Vagina (tissue), 2 donors: ENCODE results near the gene ART3. TPM values are rescaled to one million over a fixed set of nuclear protein-coding genes. Genes with fewer than 3 reads are reported as not detected.

Experiments
- DNase-seq, 2 donors: peaks; one replicate each; pipeline ENCODE4 v3.0.0-alpha.2; 2017; ENCODE audit errors: extremely low spot score in 2 of 2
- H3K27ac ChIP-seq: fragments of 200-600 bp; sonication (generic); one replicate; pipeline ENCODE4 v1.5.1; 2019
- H3K27me3 ChIP-seq: fragments of 200-600 bp; sonication (generic); one replicate; pipeline ENCODE4 v1.5.1; 2019
- H3K36me3 ChIP-seq, 2 donors: fragments of 200-600 bp; sonication (generic); one replicate each; pipeline ENCODE4 v1.5.1; 2017 to 2019
- H3K4me1 ChIP-seq: fragments of 200-600 bp; sonication (generic); one replicate; pipeline ENCODE4 v1.5.1; 2019
- H3K4me3 ChIP-seq, 2 donors: fragments of 200-600 bp; sonication (generic); 1 replicate in 1 of 2; 2 replicates in 1 of 2; pipeline ENCODE4 v1.5.1; 2016 to 2019
- H3K9me3 ChIP-seq: fragments of 200-600 bp; sonication (generic); one replicate; pipeline ENCODE4 v1.5.1; 2019
- CTCF ChIP-seq, 3 experiments: fragments of 450-650 bp in 2 of 3; fragments of 200-600 bp in 1 of 3; sonication (generic) in 1 of 3; IDR thresholded peaks; one replicate each; pipeline ENCODE4 v1.5.1; 2017 to 2019; ENCODE audit warnings: antibody characterized with exemption in 3 of 3, mild to moderate bottlenecking in 2 of 3, moderate library complexity in 2 of 3
- POLR2A ChIP-seq, 2 donors: fragments of 450-650 bp; IDR thresholded peaks; one replicate each; pipeline ENCODE4 v1.6.1; 2017; ENCODE audit warnings: antibody characterized with exemption in 2 of 2, mild to moderate bottlenecking in 2 of 2, moderate library complexity in 2 of 2
- POLR2AphosphoS5 ChIP-seq, 2 donors: sonication (generic); formaldehyde crosslinking; IDR thresholded peaks; one replicate each; pipeline ENCODE4 v1.9.0; 2017; ENCODE audit warnings: antibody characterized with exemption in 2 of 2, mild to moderate bottlenecking in 2 of 2, low read depth in 1 of 2; ENCODE audit not compliant: insufficient read depth in 1 of 2
- intact Hi-C: fragments of 100-400 bp; cut with DNase I; formaldehyde crosslinking; loops from one replicate; pipeline ENCODE4 v1.15.1; 2023
- total RNA-seq: library from RNA; depleted of rRNA; stranded (reverse); fragments of >200 nt; gene quantifications from one replicate; pipeline ENCODE4 v1.2.3, GENCODE V29; 2016

The ART3 gene
- total RNA-seq, 1 donor from 2014 or later: 0.74 TPM

GRCh38 chr4:76096076-76096475, 21.6 kb downstream of the ART3 start:
- Histone ChIP-seq H3K9me3 (no peaks in the 10 kb centered on the region), H3K27ac (no peak overlapping the region), H3K27me3 (no peaks in the 10 kb centered on the region), H3K4me3 (no peak overlapping the region), H3K4me1 (no peaks in the 10 kb centered on the region), H3K36me3 (no peaks in the 10 kb centered on the region)
- intact Hi-C loops: no loop called here
- TF ChIP-seq POLR2A (IDR thresholded peaks at IDR 0.05) (no peak), CTCF (IDR thresholded peaks at IDR 0.05) (no peak), POLR2AphosphoS5 (IDR thresholded peaks at IDR 0.05; ENCODE audit: insufficient read depth in 1 of 2, low read depth in 1 of 2) (no peak)
- no peak for DNase-seq

GRCh38 chr4:76105652-76106051, 31.1 kb downstream of the ART3 start:
- H3K4me3 ChIP-seq: no peak overlapping the region
- H3K4me1 ChIP-seq: no peaks in the 10 kb centered on the region
- no peaks in the 10 kb centered on the region for H3K27me3 ChIP-seq
- TF ChIP-seq POLR2AphosphoS5 (IDR thresholded peaks at IDR 0.05; ENCODE audit: insufficient read depth in 1 of 2, low read depth in 1 of 2): no peak
- intact Hi-C loops: no loop called here
- no peak overlapping the region for H3K27ac ChIP-seq
- no peaks in the 10 kb centered on the region for H3K36me3 ChIP-seq
- DNase-seq: no peak
- no peaks in the 10 kb centered on the region for H3K9me3 ChIP-seq

GRCh38 chr4:76106442-76106841, 31.9 kb downstream of the ART3 start:
- no peaks in the 10 kb centered on the region for H3K36me3 ChIP-seq
- H3K4me1 ChIP-seq: no peaks in the 10 kb centered on the region
- H3K27ac ChIP-seq: no peak overlapping the region
- no peaks in the 10 kb centered on the region for H3K9me3 ChIP-seq
- TF ChIP-seq CTCF (IDR thresholded peaks at IDR 0.05) (no peak), POLR2A (IDR thresholded peaks at IDR 0.05) (no peak), POLR2AphosphoS5 (IDR thresholded peaks at IDR 0.05; ENCODE audit: insufficient read depth in 1 of 2, low read depth in 1 of 2) (no peak)
- no peak overlapping the region for H3K4me3 ChIP-seq
- intact Hi-C loops: no loop called here
- H3K27me3 ChIP-seq: no peaks in the 10 kb centered on the region
- no peak for DNase-seq

- Histone ChIP-seq H3K4me3 (no peak overlapping the region), H3K36me3 (peaks cover 0 to 9% of the 10 kb centered on the region in 2 donors), H3K9me3 (no peaks in the 10 kb centered on the region), H3K4me1 (no peaks in the 10 kb centered on the region), H3K27ac (no peak overlapping the region), H3K27me3 (no peaks in the 10 kb centered on the region)
- no peak for DNase-seq
- intact Hi-C loops: no loop called here
- no peak for TF ChIP-seq CTCF (IDR thresholded peaks at IDR 0.05)
- TF ChIP-seq POLR2AphosphoS5 (IDR thresholded peaks at IDR 0.05; ENCODE audit: insufficient read depth in 1 of 2, low read depth in 1 of 2): no peak
- TF ChIP-seq POLR2A (IDR thresholded peaks at IDR 0.05): no peak
Measured at GRCh38 chr4:76108467-76109181, 34.1 kb downstream of the ART3 start.

GRCh38 chr4:76116821-76117220, 42.3 kb downstream of the ART3 start:
- no peak for DNase-seq
- peaks cover 5 to 64% of the 10 kb centered on the region in 2 donors for H3K36me3 ChIP-seq
- intact Hi-C loops: no loop called here
- H3K9me3 ChIP-seq: no peaks in the 10 kb centered on the region
- no peaks in the 10 kb centered on the region for H3K4me1 ChIP-seq
- no peak for TF ChIP-seq POLR2A (IDR thresholded peaks at IDR 0.05)
- TF ChIP-seq POLR2AphosphoS5 (IDR thresholded peaks at IDR 0.05; ENCODE audit: insufficient read depth in 1 of 2, low read depth in 1 of 2): no peak
- no peak for TF ChIP-seq CTCF (IDR thresholded peaks at IDR 0.05)
- no peaks in the 10 kb centered on the region for H3K27me3 ChIP-seq
- no peak overlapping the region for H3K4me3 ChIP-seq
- no peak overlapping the region for H3K27ac ChIP-seq
